OCI-LY1 (cell line): ENCODE results near the gene NID1.

ENCODE experiments used
- CTCF ChIP-seq: fragments of 200-600 bp; sonication (generic), shearing (Covaris generic); IDR thresholded peaks from 2 replicates; pipeline ENCODE4 v1.5.1; 2017; ENCODE audit warnings: mild to moderate bottlenecking, antibody characterized with exemption, low read length, moderate library complexity, mixed read lengths
- EZH2 ChIP-seq: fragments of 200-600 bp; sonication (generic), shearing (Covaris generic); IDR thresholded peaks from 2 replicates; pipeline ENCODE4 v1.8.0; 2017; ENCODE audit warnings: borderline replicate concordance, mixed run types, mild to moderate bottlenecking, antibody characterized with exemption, low read length, moderate library complexity, mixed read lengths

GRCh38 chr1:235979176-235979575 lies 85.7 kb downstream of the NID1 start:
- TF ChIP-seq CTCF: no peak
- TF ChIP-seq EZH2: no peak
